Mesothelial cell of epicardium (in vitro differentiated cells): ENCODE data around the gene TCHP. TPM values are rescaled to one million over a fixed set of nuclear protein-coding genes. Genes with fewer than 3 reads are reported as not detected.

ENCODE experiments used
- DNase-seq, 2 experiments: peaks; one replicate each; pipeline ENCODE4 v3.0.0; 2021; ENCODE audit warnings: low spot score in 2 of 2; ENCODE audit not compliant: unreplicated experiment in 2 of 2
- H3K27ac Mint-ChIP-seq: 2 replicates; pipeline ENCODE4 v1.8.0; 2021; ENCODE audit warnings: mixed read lengths
- H3K27me3 Mint-ChIP-seq: 2 replicates; pipeline ENCODE4 v1.8.0; 2021; ENCODE audit warnings: low read depth, mixed read lengths
- H3K36me3 Mint-ChIP-seq: 2 replicates; pipeline ENCODE4 v1.8.0; 2021; ENCODE audit warnings: mixed read lengths
- H3K4me1 Mint-ChIP-seq: 2 replicates; pipeline ENCODE4 v1.8.0; 2021; ENCODE audit warnings: mixed read lengths
- H3K4me3 Mint-ChIP-seq: 2 replicates; pipeline ENCODE4 v1.8.0; 2021; ENCODE audit warnings: mild to moderate bottlenecking, moderate library complexity, mixed read lengths
- H3K9me3 Mint-ChIP-seq: 2 replicates; pipeline ENCODE4 v1.8.0; 2021; ENCODE audit warnings: mixed read lengths
- CTCF ChIP-seq: fragments of 200-600 bp; sonication (generic); IDR thresholded peaks from one replicate; pipeline ENCODE4 v1.5.0; 2021; ENCODE audit warnings: antibody characterized with exemption; ENCODE audit not compliant: unreplicated experiment
- total RNA-seq: library from RNA; stranded (reverse); gene quantifications from 3 replicates; pipeline ENCODE4 v1.2.1, GENCODE V29; 2021

Gene TCHP
- total RNA-seq, 1 donor from 2014 or later: 18.0 TPM

- Mint-ChIP-seq H3K36me3 (peaks cover 37% of the 10 kb centered on the region), H3K27ac (no peak overlapping the region), H3K9me3 (no peaks in the 10 kb centered on the region), H3K4me3 (no peak overlapping the region), H3K27me3 (no peaks in the 10 kb centered on the region), H3K4me1 (peaks cover 11% of the 10 kb centered on the region)
- TF ChIP-seq CTCF: no peak
- DNase-seq: no peak
Observed at GRCh38 chr12:109952873-109953272, 52.8 kb downstream of the TCHP start.

- H3K9me3 Mint-ChIP-seq: no peaks in the 10 kb centered on the region
- no peaks in the 10 kb centered on the region for H3K27me3 Mint-ChIP-seq
- H3K4me3 Mint-ChIP-seq: no peak overlapping the region
- no peak for TF ChIP-seq CTCF
- peaks cover 11% of the 10 kb centered on the region for H3K4me1 Mint-ChIP-seq
- H3K27ac Mint-ChIP-seq: no peak overlapping the region
- H3K36me3 Mint-ChIP-seq: peaks cover 37% of the 10 kb centered on the region
- DNase-seq: no peak
Observed at GRCh38 chr12:109953656-109954055, 53.6 kb downstream of the TCHP start.

DNA sequence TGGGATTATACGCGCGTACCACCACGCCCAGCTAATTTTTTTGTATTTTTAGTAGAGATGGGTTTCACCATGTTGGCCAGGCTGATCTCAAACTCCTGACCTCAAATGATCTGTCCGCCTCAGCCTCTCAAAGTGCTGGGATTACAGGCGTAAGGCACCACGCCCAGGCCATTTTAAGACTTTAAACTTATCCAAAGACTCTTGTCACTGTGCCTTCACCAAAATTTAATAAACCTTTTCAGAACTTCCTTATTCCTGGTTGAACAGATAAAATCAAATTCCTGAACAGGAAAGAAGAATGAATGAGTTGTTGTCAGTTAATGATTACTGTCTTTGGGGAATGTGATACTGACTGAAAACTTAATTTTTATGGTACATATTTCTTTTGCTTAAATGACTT, 58.3 kb downstream of the TCHP start:
- no peaks in the 10 kb centered on the region for H3K27me3 Mint-ChIP-seq
- H3K4me1 Mint-ChIP-seq: no peaks in the 10 kb centered on the region
- no peak overlapping the region for H3K27ac Mint-ChIP-seq
- TF ChIP-seq CTCF: no peak
- H3K9me3 Mint-ChIP-seq: no peaks in the 10 kb centered on the region
- DNase-seq: no peak
- no peak overlapping the region for H3K4me3 Mint-ChIP-seq
- H3K36me3 Mint-ChIP-seq: peaks cover 31% of the 10 kb centered on the region

- Mint-ChIP-seq H3K4me3 (no peak overlapping the region), H3K27me3 (no peaks in the 10 kb centered on the region), H3K4me1 (no peaks in the 10 kb centered on the region), H3K36me3 (peaks cover 31% of the 10 kb centered on the region), H3K27ac (no peak overlapping the region), H3K9me3 (no peaks in the 10 kb centered on the region)
- DNase-seq: no peak
- no peak for TF ChIP-seq CTCF
Observed at GRCh38 chr12:109959411-109960093, 59.5 kb downstream of the TCHP start.

DNA sequence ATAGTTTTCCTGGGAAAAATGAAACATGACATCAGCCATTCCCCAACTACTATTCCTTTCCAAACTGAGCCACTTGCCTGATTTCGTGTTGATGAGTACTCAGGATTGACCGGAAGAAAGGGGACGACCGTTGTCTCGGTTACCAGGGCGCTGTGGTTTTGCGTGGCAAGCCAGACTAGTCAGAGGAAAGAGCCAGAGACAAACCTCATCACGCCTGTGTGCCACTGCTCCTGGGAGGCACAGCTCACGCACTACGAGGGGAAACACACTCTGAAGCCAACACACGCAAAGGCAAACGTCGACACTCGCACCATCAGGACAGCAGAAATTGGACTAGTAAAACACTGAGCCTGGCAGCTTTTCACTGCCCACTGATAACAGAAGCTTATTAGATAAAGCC, 61.1 kb downstream of the TCHP start:
- H3K27me3 Mint-ChIP-seq: no peaks in the 10 kb centered on the region
- no peaks in the 10 kb centered on the region for H3K9me3 Mint-ChIP-seq
- H3K4me1 Mint-ChIP-seq: no peaks in the 10 kb centered on the region
- no peak for TF ChIP-seq CTCF
- H3K4me3 Mint-ChIP-seq: no peak overlapping the region
- H3K27ac Mint-ChIP-seq: no peak overlapping the region
- H3K36me3 Mint-ChIP-seq: peaks cover 40% of the 10 kb centered on the region
- no peak for DNase-seq

GRCh38 chr12:109961612-109962011, 61.5 kb downstream of the TCHP start:
- Mint-ChIP-seq H3K27ac (no peak overlapping the region), H3K36me3 (peaks cover 40% of the 10 kb centered on the region), H3K4me3 (no peak overlapping the region), H3K27me3 (no peaks in the 10 kb centered on the region), H3K4me1 (no peaks in the 10 kb centered on the region), H3K9me3 (no peaks in the 10 kb centered on the region)
- no peak for TF ChIP-seq CTCF
- no peak for DNase-seq
